IPS-18a (cell line): ENCODE measurements around the gene PTRH1.
A peak's percentile ranks its signal among the peaks of the same experiment; 100 is the strongest.

Source experiments
- H3K27ac ChIP-seq: one replicate; pipeline ENCODE4 v1.5.1; 2013; ENCODE audit warnings: low read length
- H3K27me3 ChIP-seq: one replicate; pipeline ENCODE4 v1.6.1; 2013; ENCODE audit warnings: mild to moderate bottlenecking, low read length; ENCODE audit not compliant: control insufficient read depth, insufficient read depth
- H3K36me3 ChIP-seq: one replicate; pipeline ENCODE4 v1.6.1; 2013; ENCODE audit warnings: low read depth, low read length; ENCODE audit not compliant: control insufficient read depth
- H3K4me1 ChIP-seq: one replicate; pipeline ENCODE4 v1.6.1; 2013; ENCODE audit warnings: low read depth, low read length; ENCODE audit not compliant: control insufficient read depth
- H3K4me3 ChIP-seq: one replicate; pipeline ENCODE4 v1.5.1; 2013; ENCODE audit warnings: low read length
- H3K9ac ChIP-seq: one replicate; pipeline ENCODE4 v1.6.1; 2013; ENCODE audit warnings: mild to moderate bottlenecking, low read length, moderate library complexity
- H3K9me3 ChIP-seq: one replicate; pipeline ENCODE4 v1.6.1; 2013; ENCODE audit warnings: low read depth, low read length; ENCODE audit not compliant: control insufficient read depth

Gene PTRH1

GRCh38 chr9:127700140-127700539 is 15.3 kb downstream of the PTRH1 start:
- H3K9ac ChIP-seq, result no peak overlapping the region

GRCh38 chr9:127698985-127699670 is 16.3 kb downstream of the PTRH1 start:
- H3K36me3 ChIP-seq, result no peaks in the 10 kb centered on the region
- H3K4me3 ChIP-seq, result peak overlapping the region; percentile 52
- H3K27ac ChIP-seq, result no peak overlapping the region
- H3K27me3 ChIP-seq, result no peaks in the 10 kb centered on the region
- no peaks in the 10 kb centered on the region for H3K4me1 ChIP-seq
- no peaks in the 10 kb centered on the region for H3K9me3 ChIP-seq
- H3K9ac ChIP-seq, result peak overlapping the region; percentile 16

More at GRCh38 chr9:127700140-127700539, 15.3 kb downstream of the PTRH1 start:
- H3K4me1 ChIP-seq, result no peaks in the 10 kb centered on the region
- no peak overlapping the region for H3K4me3 ChIP-seq
- no peak overlapping the region for H3K27ac ChIP-seq
- H3K36me3 ChIP-seq, result no peaks in the 10 kb centered on the region
- no peaks in the 10 kb centered on the region for H3K9me3 ChIP-seq
- no peaks in the 10 kb centered on the region for H3K27me3 ChIP-seq

GRCh38 chr9:127698386-127698785 is 17.1 kb downstream of the PTRH1 start:
- Histone ChIP-seq H3K27me3 (no peaks in the 10 kb centered on the region), H3K4me3 (no peak overlapping the region), H3K9me3 (no peaks in the 10 kb centered on the region), H3K9ac (no peak overlapping the region), H3K4me1 (no peaks in the 10 kb centered on the region), H3K36me3 (no peaks in the 10 kb centered on the region), H3K27ac (no peak overlapping the region)

- no peaks in the 10 kb centered on the region for H3K27me3 ChIP-seq
- H3K27ac ChIP-seq, result no peak overlapping the region
- H3K4me1 ChIP-seq, result no peaks in the 10 kb centered on the region
- H3K36me3 ChIP-seq, result no peaks in the 10 kb centered on the region
- H3K4me3 ChIP-seq, result no peak overlapping the region
- no peak overlapping the region for H3K9ac ChIP-seq
- H3K9me3 ChIP-seq, result no peaks in the 10 kb centered on the region
Observed at GRCh38 chr9:127697575-127697974, 17.9 kb downstream of the PTRH1 start.

- Histone ChIP-seq H3K9ac (no peak overlapping the region), H3K9me3 (no peaks in the 10 kb centered on the region), H3K27ac (no peak overlapping the region), H3K36me3 (no peaks in the 10 kb centered on the region), H3K4me1 (no peaks in the 10 kb centered on the region), H3K4me3 (no peak overlapping the region), H3K27me3 (no peaks in the 10 kb centered on the region)
Observed at GRCh38 chr9:127694890-127695720, 20.4 kb downstream of the PTRH1 start.

- H3K9me3 ChIP-seq, result no peaks in the 10 kb centered on the region
- no peaks in the 10 kb centered on the region for H3K27me3 ChIP-seq
- no peak overlapping the region for H3K9ac ChIP-seq
- H3K36me3 ChIP-seq, result no peaks in the 10 kb centered on the region
- H3K27ac ChIP-seq, result no peak overlapping the region
- no peaks in the 10 kb centered on the region for H3K4me1 ChIP-seq
- H3K4me3 ChIP-seq, result no peak overlapping the region
Observed at GRCh38 chr9:127693697-127694096, 21.8 kb downstream of the PTRH1 start.

GRCh38 chr9:127693143-127693542 is 22.3 kb downstream of the PTRH1 start:
- Histone ChIP-seq H3K27me3 (no peaks in the 10 kb centered on the region), H3K27ac (no peak overlapping the region), H3K4me1 (no peaks in the 10 kb centered on the region), H3K4me3 (no peak overlapping the region), H3K36me3 (no peaks in the 10 kb centered on the region), H3K9ac (no peak overlapping the region), H3K9me3 (no peaks in the 10 kb centered on the region)

- Histone ChIP-seq H3K27ac (no peak overlapping the region), H3K9ac (no peak overlapping the region), H3K27me3 (no peaks in the 10 kb centered on the region), H3K4me3 (no peak overlapping the region), H3K9me3 (no peaks in the 10 kb centered on the region), H3K36me3 (no peaks in the 10 kb centered on the region), H3K4me1 (no peaks in the 10 kb centered on the region)
Observed at GRCh38 chr9:127692071-127692470, 23.4 kb downstream of the PTRH1 start.

GRCh38 chr9:127690735-127691134 is 24.7 kb downstream of the PTRH1 start:
- Histone ChIP-seq H3K4me1 (no peaks in the 10 kb centered on the region), H3K27ac (no peak overlapping the region), H3K9ac (no peak overlapping the region), H3K9me3 (no peaks in the 10 kb centered on the region), H3K4me3 (no peak overlapping the region), H3K36me3 (no peaks in the 10 kb centered on the region), H3K27me3 (no peaks in the 10 kb centered on the region)

GRCh38 chr9:127689329-127690000 is 26.0 kb downstream of the PTRH1 start:
- Histone ChIP-seq H3K4me1 (no peaks in the 10 kb centered on the region), H3K9ac (no peak overlapping the region), H3K27ac (no peak overlapping the region), H3K27me3 (no peaks in the 10 kb centered on the region), H3K4me3 (no peak overlapping the region), H3K9me3 (no peaks in the 10 kb centered on the region), H3K36me3 (no peaks in the 10 kb centered on the region)

GRCh38 chr9:127686461-127687393 is 28.7 kb downstream of the PTRH1 start:
- Histone ChIP-seq H3K4me3 (no peak overlapping the region), H3K36me3 (peaks cover 12% of the 10 kb centered on the region), H3K4me1 (no peaks in the 10 kb centered on the region)

More at GRCh38 chr9:127686461-127687393, 28.7 kb downstream of the PTRH1 start:
- Histone ChIP-seq H3K27me3 (no peaks in the 10 kb centered on the region), H3K27ac (no peak overlapping the region), H3K9me3 (no peaks in the 10 kb centered on the region), H3K9ac (no peak overlapping the region)
